Fibroblast of the aortic adventitia (primary cell): ENCODE data around the gene LRRC49. TPM values are rescaled to one million over a fixed set of nuclear protein-coding genes. Genes with fewer than 3 reads are reported as not detected.

Experiments
- DNase-seq: peaks from one replicate; pipeline ENCODE4 v3.0.0-alpha.2; 2010; ENCODE audit warnings: low read depth
- H3K4me3 ChIP-seq: 2 replicates; pipeline ENCODE4 v1.5.1; 2011; ENCODE audit warnings: low read depth, mild to moderate bottlenecking, control low read depth, low read length, moderate library complexity
- CTCF ChIP-seq: IDR thresholded peaks from 2 replicates; pipeline ENCODE4 v1.5.1; 2011; ENCODE audit warnings: mild to moderate bottlenecking, low read length, control low read depth, inconsistent platforms; ENCODE audit not compliant: insufficient read depth
- total RNA-seq: library from RNA; depleted of rRNA; stranded (reverse); fragments of >200 nt; gene quantifications from 2 replicates; pipeline ENCODE4 v1.2.3, GENCODE V29; 2012; ENCODE audit warnings: low replicate concordance

LRRC49 gene
- total RNA-seq, 1 donor: 25.2 TPM

GRCh38 chr15:71085809-71086208 lies 193.2 kb downstream of the LRRC49 start:
- DNase-seq: no peak
- no peak overlapping the region for H3K4me3 ChIP-seq
- no peak for TF ChIP-seq CTCF

DNA sequence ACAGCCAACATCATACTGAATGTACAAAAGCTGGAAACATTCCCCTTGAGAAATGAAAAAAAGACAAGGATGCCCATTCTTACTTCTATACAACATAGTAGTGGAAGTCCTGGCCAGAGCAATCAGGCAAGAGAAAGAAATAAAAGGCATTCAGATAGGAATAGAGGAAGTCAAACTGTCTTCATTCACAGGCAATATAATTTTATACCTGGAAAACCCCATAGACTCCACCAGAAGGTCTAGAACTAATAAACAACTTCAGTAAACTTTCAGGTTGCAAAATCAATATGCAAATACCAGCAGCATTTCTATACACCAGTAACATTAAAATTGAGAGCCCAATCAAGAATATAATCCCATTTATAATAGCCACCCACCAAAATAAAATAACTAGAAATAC lies 195.5 kb downstream of the LRRC49 start:
- no peak for DNase-seq
- H3K4me3 ChIP-seq: no peak overlapping the region
- no peak for TF ChIP-seq CTCF

DNA sequence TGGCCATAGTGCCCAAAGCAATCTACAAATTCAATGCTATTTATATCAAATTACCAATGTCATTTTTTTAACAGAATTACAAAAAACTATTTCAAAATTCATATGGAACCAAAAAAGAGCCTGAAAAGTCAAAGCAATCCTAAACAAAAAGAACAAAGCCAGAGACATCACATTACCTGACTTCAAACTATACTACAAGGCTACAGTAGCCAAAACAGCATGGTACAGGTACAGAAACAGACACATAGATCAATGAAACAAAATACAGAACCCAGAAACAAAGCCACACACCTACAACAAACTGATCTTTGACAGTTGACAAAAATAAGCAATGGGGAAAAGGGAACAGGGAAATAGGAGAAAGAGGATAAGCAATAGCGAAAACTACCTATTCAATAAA lies 196.1 kb downstream of the LRRC49 start:
- TF ChIP-seq CTCF: no peak
- no peak for DNase-seq
- H3K4me3 ChIP-seq: no peak overlapping the region

DNA sequence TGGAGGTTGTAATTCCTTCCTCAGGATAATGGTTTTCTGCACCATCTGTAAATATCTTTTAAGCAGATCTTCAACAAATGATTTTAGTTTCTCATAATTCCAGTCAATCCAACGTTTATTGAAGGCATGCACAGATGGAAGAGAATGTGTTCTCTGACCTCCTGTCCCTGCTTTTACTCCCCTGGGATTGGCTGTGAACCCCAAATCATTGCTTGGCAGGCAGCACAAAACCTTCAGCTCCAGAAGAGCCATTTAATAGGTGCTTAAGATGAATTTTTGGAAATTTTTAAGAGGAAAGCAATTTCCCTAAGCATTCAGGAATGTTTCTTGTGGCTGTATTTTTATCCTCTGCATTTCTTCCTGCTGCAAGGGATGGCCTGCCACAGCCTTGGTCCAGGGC lies 197.2 kb downstream of the LRRC49 start:
- TF ChIP-seq CTCF: no peak
- no peak overlapping the region for H3K4me3 ChIP-seq
- no peak for DNase-seq

- no peak overlapping the region for H3K4me3 ChIP-seq
- no peak for TF ChIP-seq CTCF
- DNase-seq: no peak
Observed at GRCh38 chr15:71091601-71092000, 199.0 kb downstream of the LRRC49 start.

DNA sequence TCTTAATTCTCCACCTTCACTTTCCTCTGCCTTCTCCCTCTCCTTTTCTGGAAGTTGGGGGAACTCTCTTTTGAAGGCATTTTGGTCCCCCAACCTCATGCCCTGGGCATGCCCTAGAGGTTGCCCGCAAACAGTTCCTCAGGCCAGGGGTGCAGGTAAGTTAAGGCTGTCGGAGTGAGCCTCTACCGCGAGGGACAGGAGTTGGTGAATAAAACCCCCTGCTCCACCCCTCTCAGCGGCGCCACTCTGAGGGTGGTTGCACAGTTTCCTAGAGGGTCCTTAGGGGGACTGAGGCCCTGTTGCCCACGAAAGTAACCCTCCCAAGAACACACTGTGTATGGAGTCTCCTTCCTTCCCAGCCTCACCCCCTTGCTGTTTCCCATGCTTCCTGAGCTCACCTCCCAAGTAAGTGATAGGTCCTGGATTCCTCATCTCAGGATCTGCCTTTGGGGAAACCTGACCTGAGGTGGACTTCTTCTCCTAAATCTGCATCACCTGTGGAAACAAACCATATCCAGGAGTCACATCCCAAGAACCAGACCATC lies 199.5 kb downstream of the LRRC49 start:
- no peak overlapping the region for H3K4me3 ChIP-seq
- no peak for DNase-seq
- no peak for TF ChIP-seq CTCF
